Measurements from ENCODE around the gene TEX48. TPM values are rescaled to one million over a fixed set of nuclear protein-coding genes. Genes with fewer than 3 reads are reported as not detected.

The TEX48 gene
- total RNA-seq, 1 donor from 2014 or later = not detected

GRCh38 chr9:114674076-114674797 lies 7.8 kb downstream of the TEX48 start:
- Mint-ChIP-seq H3K4me1 (peaks cover 5% of the 10 kb centered on the region), H3K4me3 (no peak overlapping the region), H3K9me3 (peaks cover 3% of the 10 kb centered on the region), H3K27ac (no peak overlapping the region), H3K27me3 (ENCODE audit: insufficient read depth, low read depth) (peaks cover 5% of the 10 kb centered on the region), H3K36me3 (no peaks in the 10 kb centered on the region)
- Histone ChIP-seq H3K4me3 (no peak overlapping the region), H3K79me2 (ENCODE audit: low read depth) (no peaks in the 10 kb centered on the region), H4K20me1 (ENCODE audit: low read depth) (no peaks in the 10 kb centered on the region), H3K9ac (no peak overlapping the region), H3K36me3 (no peaks in the 10 kb centered on the region), H2AFZ (replicated peaks) (no peak overlapping the region), H3F3A (ENCODE audit: low read depth) (no peaks in the 10 kb centered on the region), H3K27me3 (no peaks in the 10 kb centered on the region), H3K9me3 (ENCODE audit: low read depth) (no peaks in the 10 kb centered on the region), H3K4me2 (no peak overlapping the region), H3K4me1 (no peaks in the 10 kb centered on the region), H3K27ac (no peak overlapping the region)
- DNase-seq (ENCODE audit: low spot score) = no peak
- no peak for TF ChIP-seq CTCF (IDR thresholded peaks at IDR 0.05)
- no peak for TF ChIP-seq EZH2phosphoT487 (IDR thresholded peaks at IDR 0.05)
- TF ChIP-seq EZH2 (IDR thresholded peaks at IDR 0.05) = no peak

GRCh38 chr9:114671605-114672004 lies 10.4 kb downstream of the TEX48 start:
- H3K9ac ChIP-seq = no peak overlapping the region
- H4K20me1 ChIP-seq (ENCODE audit: low read depth) = no peaks in the 10 kb centered on the region
- no peak overlapping the region for H3K4me2 ChIP-seq
- Mint-ChIP-seq H3K4me3 (no peak overlapping the region), H3K27me3 (ENCODE audit: insufficient read depth, low read depth) (peaks cover 7% of the 10 kb centered on the region), H3K27ac (no peak overlapping the region), H3K9me3 (peaks cover 3% of the 10 kb centered on the region), H3K4me1 (peaks cover 10% of the 10 kb centered on the region), H3K36me3 (no peaks in the 10 kb centered on the region)
- H3K4me3 ChIP-seq = no peak overlapping the region
- H3K27ac ChIP-seq = no peak overlapping the region
- peaks cover 3% of the 10 kb centered on the region for H3K4me1 ChIP-seq
- H2AFZ ChIP-seq (replicated peaks) = no peak overlapping the region
- no peaks in the 10 kb centered on the region for H3K36me3 ChIP-seq
- no peak for DNase-seq (ENCODE audit: low spot score)
- no peaks in the 10 kb centered on the region for H3K27me3 ChIP-seq
- H3K9me3 ChIP-seq (ENCODE audit: low read depth) = no peaks in the 10 kb centered on the region
- no peaks in the 10 kb centered on the region for H3K79me2 ChIP-seq (ENCODE audit: low read depth)
- TF ChIP-seq EZH2 (IDR thresholded peaks at IDR 0.05) (no peak), CTCF (IDR thresholded peaks at IDR 0.05) (no peak), EZH2phosphoT487 (IDR thresholded peaks at IDR 0.05) (no peak)
- no peaks in the 10 kb centered on the region for H3F3A ChIP-seq (ENCODE audit: low read depth)

- Histone ChIP-seq H3K4me3 (no peak overlapping the region), H3K9ac (no peak overlapping the region), H3K4me2 (no peak overlapping the region), H3K79me2 (ENCODE audit: low read depth) (no peaks in the 10 kb centered on the region), H3F3A (ENCODE audit: low read depth) (no peaks in the 10 kb centered on the region), H3K9me3 (ENCODE audit: low read depth) (no peaks in the 10 kb centered on the region), H3K36me3 (no peaks in the 10 kb centered on the region), H3K4me1 (peaks cover 6% of the 10 kb centered on the region), H3K27ac (no peak overlapping the region), H2AFZ (replicated peaks) (no peak overlapping the region), H3K27me3 (no peaks in the 10 kb centered on the region), H4K20me1 (ENCODE audit: low read depth) (no peaks in the 10 kb centered on the region)
- DNase-seq (ENCODE audit: low spot score) = no peak
- Mint-ChIP-seq H3K9me3 (peaks cover 3% of the 10 kb centered on the region), H3K27ac (no peak overlapping the region), H3K27me3 (ENCODE audit: insufficient read depth, low read depth) (peaks cover 4% of the 10 kb centered on the region), H3K36me3 (no peaks in the 10 kb centered on the region), H3K4me3 (no peak overlapping the region), H3K4me1 (peaks cover 13% of the 10 kb centered on the region)
- TF ChIP-seq CTCF (IDR thresholded peaks at IDR 0.05) (no peak), EZH2phosphoT487 (IDR thresholded peaks at IDR 0.05) (no peak), EZH2 (IDR thresholded peaks at IDR 0.05) (no peak)
Measured at GRCh38 chr9:114669961-114670360, 12.0 kb downstream of the TEX48 start.
